RKO (cell line): ENCODE measurements around the gene DNAJB14.

Experiments
- DNase-seq: peaks from one replicate; pipeline ENCODE4 v3.0.0-alpha.2; 2016; ENCODE audit warnings: low spot score

DNAJB14 gene

DNA sequence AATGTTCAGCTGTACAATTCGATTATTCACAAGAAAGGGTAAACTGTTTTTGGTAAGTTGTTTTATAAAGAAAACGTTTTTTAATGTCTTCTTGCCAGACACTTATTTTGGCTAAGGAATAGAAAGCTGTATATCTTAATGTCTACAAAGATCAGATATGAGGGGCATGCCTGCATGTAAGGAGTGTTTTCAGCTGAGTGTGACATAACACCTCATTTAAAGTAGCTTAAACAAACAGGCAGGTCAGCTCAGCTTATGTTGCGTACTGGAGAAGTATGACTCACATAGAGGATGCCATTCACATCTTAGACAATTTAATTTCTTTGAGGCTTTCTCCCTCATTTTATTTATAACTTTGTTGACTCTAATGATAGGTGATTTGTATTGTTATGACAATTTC, 82.6 kb downstream of the DNAJB14 start:
- DNase-seq = peak; percentile 28

- DNase-seq = no peak
These were observed 85.1 kb downstream of the DNAJB14 start for GRCh38 chr4:99861120-99861905.

GRCh38 chr4:99860521-99860920, 85.9 kb downstream of the DNAJB14 start:
- no peak for DNase-seq

DNA sequence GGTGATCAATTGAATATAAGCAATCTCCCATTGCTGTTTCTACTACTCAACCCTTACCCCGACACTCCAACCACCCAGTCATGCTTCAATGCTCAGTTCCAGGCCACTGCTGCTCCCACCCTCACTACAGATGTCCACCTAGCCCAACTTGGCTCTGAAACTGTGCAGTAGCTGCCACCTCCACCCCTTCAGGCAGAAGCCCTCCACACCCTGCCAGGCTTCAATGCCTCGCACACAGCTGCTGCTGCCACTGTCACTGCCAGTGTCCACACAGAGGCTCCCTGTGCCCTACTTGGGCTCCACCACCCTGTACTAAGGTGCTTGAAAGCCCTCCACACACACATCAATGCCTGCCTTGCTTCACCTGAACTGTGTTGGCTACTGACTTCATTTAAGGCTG, 86.8 kb downstream of the DNAJB14 start:
- DNase-seq = no peak

DNA sequence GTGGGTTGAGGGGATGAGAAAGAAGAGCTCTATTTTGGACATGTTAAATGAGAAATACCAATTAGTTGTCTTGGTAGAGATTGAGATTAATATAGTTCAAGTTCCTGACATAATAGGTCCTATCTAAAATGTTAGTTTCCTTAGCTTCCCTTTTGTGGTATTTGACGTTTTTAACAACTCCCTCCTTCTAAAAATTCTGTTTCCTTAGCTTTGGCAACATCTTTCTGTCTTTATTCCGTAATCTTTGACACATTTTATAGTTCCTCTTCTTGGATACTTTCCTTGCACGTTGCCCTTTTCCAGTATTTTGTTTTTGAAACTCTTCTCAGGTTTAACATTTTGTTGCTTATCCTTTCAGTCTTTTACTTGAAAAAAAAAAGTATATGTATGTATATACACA, 89.1 kb downstream of the DNAJB14 start:
- DNase-seq = no peak

GRCh38 chr4:99856166-99856565, 90.3 kb downstream of the DNAJB14 start:
- DNase-seq = peak; percentile 23

DNA sequence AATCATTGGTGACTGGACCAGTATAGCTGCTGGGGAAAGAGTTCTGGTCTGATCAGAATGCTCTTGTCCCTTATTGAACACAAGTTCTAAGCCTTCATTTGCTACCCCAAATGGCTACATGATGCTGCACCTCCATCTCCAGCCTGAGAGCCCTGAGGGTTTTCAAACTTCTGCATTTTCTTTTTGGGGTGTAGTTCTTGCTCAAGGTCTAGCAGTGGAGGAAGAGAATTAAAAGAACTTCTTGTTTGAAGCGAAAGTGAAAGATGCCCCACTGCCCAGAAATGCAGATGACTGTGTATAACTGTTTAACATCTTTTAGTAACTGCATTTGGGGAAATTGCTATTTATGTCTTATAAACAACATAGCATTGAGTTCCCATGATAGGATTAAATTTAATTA, 90.7 kb downstream of the DNAJB14 start:
- no peak for DNase-seq

DNA sequence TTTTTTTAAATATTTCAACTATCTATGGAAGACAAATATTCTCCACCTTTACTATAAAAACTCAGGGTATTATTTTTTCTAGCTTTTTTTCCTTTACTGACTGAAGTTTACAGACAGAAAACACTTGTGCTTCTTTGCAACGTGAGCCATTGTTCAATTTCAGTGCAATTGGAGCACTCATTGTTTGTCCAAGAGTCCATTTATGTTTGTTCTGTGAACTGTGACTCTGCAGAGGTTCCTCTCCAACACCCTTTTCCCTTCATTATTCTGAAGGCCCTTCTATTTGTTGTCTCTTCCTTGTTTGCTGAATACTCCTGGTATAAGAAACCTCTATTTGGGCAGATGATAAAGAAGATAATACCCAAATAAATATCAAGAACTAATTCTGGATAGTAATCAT, 92.4 kb downstream of the DNAJB14 start:
- no peak for DNase-seq

DNA sequence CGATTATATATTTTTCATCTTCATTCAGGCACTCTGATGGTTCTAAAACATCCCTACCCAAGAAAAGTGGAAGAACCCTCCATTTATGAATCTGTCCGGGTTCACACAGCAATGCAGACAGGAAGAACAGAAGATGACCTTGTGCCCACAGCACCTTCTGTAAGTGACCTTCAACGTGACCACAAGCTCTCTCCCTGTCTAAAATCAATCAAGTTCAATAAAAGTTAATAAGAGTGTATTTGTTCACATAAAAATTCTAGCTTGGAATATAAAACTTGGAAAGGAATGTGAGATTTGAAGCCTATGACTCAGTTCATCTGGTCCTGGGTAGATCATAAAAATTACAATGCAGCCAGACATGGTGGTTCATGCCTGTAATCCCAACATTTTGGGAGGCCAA, 93.2 kb downstream of the DNAJB14 start:
- DNase-seq = no peak

DNA sequence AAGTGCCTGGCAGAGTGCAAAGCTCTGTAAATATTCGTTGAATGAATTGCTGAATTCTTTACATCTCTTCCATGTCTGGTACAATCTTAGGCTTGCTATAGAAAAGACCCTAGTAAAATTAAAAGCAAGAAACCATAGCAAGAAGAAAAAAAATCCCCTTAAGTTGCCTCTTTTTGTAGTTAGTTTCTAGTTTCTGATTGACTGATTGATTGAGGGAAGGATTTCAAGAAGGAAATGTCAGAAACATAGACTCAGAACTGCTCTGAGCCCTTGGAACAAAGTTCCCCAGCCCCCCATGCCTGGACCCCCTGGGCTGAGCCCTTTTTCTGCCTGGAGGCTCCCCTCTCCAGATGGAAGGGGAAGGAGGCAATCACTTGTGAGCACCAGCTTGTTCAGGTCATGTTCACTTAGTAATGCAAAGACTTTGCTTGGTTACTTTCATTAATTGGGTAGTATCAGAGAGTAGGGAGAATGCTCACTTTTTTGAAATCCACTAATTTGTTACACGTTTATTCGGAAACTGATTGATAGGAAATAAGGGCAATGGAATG, 94.1 kb downstream of the DNAJB14 start:
- DNase-seq = no peak

GRCh38 chr4:99848591-99849001, 97.8 kb downstream of the DNAJB14 start:
- no peak for DNase-seq

GRCh38 chr4:99847362-99847976, 98.9 kb downstream of the DNAJB14 start:
- no peak for DNase-seq

DNA sequence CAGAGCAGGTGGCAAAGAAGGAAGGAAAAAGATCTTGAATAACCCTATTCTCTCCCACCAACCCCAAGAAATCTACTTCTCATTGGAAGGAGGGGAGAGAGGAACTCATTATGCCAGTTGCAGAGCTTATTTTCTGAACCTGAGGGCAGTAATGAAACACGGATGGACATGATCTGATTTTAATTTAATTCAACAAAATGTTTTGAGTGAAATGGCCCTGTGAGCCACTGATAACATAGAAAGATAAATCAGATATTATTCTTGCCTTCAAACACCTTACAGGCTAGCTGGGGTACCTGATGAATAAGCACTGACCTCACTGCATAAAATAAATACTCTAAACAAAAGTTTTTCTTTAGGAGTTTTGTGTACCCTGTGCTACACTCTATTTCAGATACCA, 99.5 kb downstream of the DNAJB14 start:
- DNase-seq = no peak
